GM21825 (cell line): ENCODE data around the gene ARV1.
A peak's percentile ranks its signal among the peaks of the same experiment; 100 is the strongest.

Experiments used
- ATAC-seq: cut with Tn5 transposase; IDR thresholded peaks from one replicate; pipeline ENCODE4 v1.9.1; 2021; ENCODE audit warnings: mild to moderate bottlenecking, moderate library complexity; ENCODE audit not compliant: unreplicated experiment

ARV1 gene

DNA sequence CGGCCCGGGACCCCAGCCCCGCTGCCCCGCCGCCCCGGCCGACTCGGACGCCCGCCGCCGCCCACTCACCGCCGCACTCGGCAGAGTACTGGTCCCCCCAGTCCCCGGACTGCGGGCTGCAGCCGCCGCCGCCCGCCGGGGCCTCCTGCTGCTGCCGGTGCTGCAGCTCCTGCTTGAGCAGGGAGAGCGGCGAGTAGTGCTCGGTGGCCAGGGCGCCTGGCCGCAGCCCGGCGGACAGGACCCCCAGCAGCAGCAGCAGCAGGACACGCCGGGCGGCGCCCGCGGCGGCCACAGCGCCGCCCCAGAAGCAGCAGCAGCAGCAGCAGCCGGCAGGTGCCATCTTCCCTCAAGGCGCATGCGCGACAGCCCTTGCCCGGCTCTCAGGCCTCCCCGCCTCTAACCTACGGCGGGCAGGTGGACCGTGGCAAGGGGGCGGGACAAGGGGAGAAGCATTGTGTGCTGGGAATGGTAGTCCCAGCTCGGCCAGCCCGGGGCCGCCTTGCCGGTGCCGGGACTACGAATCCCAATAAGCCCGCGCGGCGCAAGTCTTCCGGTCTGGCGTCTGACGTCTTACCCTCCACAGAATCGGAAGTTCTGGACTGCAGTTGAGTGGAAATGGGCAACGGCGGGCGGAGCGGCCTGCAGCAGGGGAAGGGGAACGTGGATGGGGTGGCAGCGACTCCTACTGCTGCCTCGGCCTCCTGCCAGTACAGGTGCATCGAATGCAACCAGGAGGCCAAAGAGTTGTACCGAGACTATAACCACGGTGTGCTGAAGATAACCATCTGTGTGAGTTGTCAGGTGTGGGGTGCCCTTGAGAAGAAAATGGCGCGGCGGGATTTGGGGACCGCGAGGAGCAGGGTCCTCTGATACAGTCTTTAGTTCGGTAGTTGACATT, at the start of gene ARV1, which contains the start of gene TTC13:
Gene ARV1, plus strand, starts transcription at position 604 of the 898 bp plus-strand sequence. Its CDS starts 12 bp downstream, at position 616.
Gene TTC13, minus strand, starts transcription at position 371 of the 898 bp plus-strand sequence. Its CDS starts 31 bp downstream, at position 340.
- peak; percentile 95 for ATAC-seq

DNA sequence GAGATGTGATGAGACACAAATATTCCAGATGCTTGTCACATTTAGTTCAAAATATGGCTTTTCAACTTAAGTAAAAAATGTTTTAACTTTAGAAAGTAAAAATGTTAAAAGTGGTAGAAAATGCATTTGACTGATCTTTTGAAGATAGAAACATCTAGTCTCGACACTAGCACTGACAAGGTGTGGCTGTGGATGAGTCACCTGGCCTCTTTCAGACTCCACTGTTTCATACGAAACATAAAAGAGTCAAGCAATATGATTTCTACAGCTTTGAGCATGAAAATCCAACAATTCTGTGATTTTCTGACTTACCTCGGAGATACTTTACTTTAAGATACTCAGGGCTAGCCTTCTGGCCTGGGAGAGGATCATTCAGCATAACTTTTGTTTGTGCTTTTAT, 47.9 kb upstream of the ARV1 start:
- no peak for ATAC-seq

DNA sequence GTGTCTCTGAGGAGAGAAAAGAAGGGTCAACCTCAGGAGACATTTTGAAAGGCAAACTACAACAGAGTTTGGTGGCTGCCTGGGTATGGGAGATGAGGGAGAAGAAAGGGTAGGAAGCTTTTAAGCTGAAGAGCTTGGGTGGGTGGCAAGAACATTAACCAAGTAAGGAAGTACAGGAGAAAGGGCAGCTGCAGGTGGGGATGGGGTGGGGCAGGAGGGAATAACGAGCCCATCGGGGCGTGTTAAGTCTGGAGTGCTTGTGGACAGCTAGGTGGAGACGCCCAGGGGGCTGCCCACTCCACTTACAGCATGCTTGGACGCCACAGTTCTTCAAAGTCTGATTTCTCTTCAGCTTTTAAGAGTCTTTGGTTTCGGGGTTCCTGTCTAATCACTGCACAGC, 43.0 kb upstream of the ARV1 start:
- ATAC-seq = no peak

DNA sequence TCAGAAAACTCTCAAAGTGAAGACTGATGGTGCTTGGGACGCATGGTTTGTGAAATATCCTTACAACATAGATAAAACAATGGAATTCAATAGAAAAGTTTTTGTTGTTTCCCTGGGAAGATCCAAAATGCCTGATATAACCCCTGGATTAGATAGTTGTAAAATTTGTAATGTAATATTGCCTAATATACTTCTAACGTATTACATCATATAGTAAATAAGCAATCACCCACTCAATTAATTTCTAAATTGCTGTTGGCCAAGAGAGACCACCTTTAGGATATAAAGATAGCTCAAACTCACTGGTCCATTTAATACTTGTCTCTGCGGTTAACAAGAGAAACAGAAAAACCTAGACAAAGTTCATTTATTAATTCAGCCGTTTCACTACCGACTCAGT, 42.4 kb upstream of the ARV1 start:
- no peak for ATAC-seq

DNA sequence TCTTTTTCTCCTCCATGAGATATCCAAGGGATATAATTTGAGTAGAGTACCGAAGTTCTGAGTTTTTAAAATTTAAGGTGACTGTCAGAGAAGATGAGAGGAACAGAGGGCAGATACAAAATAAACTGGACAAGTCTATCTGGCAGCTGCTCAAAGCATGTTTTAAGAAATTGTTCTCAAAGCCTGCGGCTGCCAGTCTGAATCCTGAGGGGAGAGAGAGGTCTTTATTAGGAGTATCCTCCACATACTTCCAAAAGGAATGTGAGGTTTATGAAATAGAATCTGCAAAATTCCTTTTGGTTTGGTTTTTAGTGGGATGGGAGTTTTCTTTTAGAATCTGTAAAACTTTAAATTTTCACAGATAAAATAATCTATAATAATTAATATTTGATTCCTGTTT, 41.5 kb upstream of the ARV1 start:
- no peak for ATAC-seq

DNA sequence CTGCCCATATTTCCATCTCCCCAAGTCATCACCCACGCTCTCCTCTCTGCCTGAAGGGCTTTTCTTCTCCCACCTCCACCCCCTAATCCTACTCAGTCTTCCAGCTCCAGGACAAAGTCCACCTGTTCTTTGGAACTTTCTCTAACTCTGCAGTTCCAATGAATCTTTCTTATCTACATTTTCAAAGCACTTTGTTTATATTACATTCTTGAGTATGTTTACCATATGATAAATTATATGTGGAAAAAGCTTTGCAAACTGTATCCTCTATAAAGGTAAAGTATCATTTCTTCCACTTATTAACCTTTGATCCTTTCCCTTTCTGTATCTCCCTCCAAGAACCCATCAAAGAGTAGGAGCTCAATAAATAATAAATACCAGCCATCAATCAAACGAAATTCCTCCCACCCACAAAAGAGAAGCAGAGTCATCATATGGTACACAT, 39.9 kb upstream of the ARV1 start:
- ATAC-seq = no peak

- ATAC-seq = no peak
These were observed 38.9 kb upstream of the ARV1 start for GRCh38 chr1:230939806-230940489.

DNA sequence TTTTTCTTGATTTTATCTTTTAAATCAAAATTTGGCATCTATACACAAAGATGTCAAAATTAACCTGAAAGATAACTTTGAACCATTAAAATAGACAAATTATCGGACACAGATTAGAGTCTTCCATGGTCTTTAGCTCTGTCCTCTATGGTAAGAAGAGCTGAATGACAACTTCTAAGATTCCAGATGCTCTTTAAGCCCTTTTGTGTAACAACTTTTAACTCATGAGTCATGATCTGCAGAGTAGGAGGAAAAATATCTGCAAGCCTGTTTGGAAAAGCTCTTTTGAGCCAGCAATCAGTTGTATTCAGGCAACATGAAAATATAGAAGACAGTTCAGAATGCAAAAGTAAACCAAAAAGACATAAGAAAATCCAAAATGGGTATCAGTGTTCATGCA, 38.0 kb upstream of the ARV1 start:
- ATAC-seq = no peak

GRCh38 chr1:230943048-230943593, 35.8 kb upstream of the ARV1 start:
- ATAC-seq = no peak

- no peak for ATAC-seq
These were observed 30.6 kb upstream of the ARV1 start for GRCh38 chr1:230948301-230948700.

DNA sequence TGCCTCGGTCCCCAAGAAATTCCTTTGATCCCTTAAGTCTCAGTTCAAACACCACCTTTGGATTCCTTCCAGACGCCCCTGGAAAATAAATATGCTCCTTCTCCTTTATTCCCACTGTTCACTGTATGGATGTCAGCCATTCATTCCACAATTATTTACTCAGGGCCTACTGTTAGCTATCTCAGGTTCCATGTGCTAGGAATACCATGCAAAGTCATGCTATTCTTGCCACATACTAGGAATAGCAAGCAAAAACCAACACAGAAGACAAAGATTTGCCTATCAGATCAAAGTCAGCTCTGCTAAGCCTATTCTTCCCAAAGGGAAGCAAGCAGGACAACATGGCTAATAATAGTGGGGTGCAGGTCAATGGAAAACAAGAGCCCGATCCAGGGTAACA, 30.0 kb upstream of the ARV1 start:
- ATAC-seq = no peak

DNA sequence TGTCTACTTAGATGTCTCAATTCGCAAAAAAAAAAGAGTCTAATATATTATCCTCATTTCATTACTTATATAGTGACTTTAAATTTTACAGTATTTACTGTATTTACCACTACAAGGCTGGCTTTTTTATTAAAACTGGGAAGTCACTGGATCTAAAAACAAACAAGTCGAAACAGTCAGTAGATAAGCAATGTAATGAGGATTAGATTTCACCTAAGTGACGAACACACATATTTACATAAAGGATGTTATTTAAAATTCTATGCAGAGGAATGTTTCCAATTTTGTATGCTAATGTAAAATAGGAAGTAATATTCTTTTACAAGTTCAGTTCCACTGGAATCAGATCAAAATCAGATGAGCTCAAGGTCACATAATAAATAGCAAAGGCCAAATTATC, 28.5 kb upstream of the ARV1 start:
- no peak for ATAC-seq

DNA sequence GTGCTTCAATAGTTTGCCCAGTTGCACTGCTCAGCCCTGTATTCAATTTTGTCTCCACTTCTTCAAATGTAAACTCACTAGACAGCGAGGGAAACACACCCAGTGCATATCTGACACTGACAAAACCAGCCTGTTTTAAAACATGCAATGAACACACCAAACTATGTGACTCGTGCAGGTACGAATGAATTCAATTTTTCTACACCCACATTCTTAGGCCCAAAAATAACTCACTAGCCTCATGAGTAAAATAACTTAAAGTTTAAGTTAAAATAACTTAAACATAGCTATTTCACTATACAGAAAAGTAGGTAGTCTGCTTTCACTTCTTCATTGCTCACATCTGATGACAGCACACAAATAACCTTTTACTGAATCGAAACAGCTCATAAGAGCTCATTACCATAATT, 21.3 kb upstream of the ARV1 start:
- ATAC-seq = peak; percentile 89

- no peak for ATAC-seq
These were observed 20.5 kb upstream of the ARV1 start for GRCh38 chr1:230958370-230958769.

GRCh38 chr1:230964896-230965295, 14.0 kb upstream of the ARV1 start:
- no peak for ATAC-seq

DNA sequence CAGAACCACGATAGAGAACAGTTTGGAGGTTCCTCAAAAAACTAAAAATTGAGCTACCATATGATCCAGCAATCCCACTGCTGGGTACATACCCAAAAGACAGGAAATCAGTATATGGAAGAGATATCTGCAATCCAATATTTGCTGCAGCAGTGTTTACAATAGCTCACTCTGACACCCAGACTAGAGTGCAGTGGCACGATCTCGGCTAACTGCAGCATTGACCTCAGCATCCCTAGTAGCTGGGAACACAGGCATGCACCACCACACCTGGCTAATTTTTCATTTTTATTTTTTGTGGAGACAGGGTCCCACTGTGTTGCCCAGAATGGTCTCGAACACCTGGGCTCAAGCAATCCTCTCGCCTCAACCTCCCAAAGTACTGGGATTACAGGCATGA, 13.4 kb upstream of the ARV1 start:
- no peak for ATAC-seq

- no peak for ATAC-seq
These were observed 12.5 kb upstream of the ARV1 start for GRCh38 chr1:230966358-230966873.

GRCh38 chr1:230970432-230970831, 8.5 kb upstream of the ARV1 start:
- ATAC-seq = no peak

DNA sequence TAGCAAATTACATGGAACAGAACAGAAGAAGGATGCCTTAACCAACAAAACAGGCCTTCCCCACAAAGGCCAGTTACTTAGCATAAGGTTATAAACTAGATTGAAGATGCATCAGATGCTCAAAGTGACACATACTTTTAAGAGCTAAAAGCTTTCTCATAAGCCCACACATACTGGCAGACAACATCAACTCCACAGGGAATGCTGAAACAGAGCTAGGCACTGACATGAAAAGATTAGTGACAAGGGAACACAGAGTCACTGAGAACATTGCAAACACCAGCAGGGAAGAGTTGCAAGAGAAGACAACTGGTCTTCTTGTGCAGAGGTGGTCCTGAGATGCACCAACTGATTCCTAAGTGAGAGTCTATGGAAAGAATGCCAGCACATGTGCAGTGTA, 7.1 kb upstream of the ARV1 start:
- no peak for ATAC-seq

DNA sequence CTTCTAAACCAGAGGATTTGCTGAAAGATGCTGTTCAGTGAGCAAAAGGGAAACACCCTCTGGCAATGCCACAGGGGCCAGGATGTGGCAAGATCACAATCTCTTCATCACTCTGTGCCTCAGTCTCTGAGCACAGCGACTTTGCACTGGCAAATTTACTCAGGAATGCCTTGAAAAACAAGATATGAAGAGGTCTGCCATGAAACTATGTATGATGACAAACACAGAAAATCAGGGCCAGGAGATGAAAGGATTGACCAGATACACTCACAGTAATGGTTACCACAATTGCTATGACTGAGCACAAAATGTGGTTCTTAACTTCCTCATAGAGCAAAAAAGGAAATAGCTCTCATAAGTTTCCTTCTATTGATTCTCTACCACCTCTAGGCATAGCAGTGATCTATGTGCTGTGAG, 6.0 kb upstream of the ARV1 start:
- ATAC-seq = peak; percentile 74

GRCh38 chr1:230975636-230976035, 3.3 kb upstream of the ARV1 start:
- no peak for ATAC-seq
